Immature natural killer cell (primary cell): ENCODE measurements around the gene COMT. TPM values are rescaled to one million over a fixed set of nuclear protein-coding genes. Genes with fewer than 3 reads are reported as not detected.

ENCODE experiments used
- DNase-seq, 3 donors: peaks; one replicate each; pipeline ENCODE4 v3.0.0; 2022; ENCODE audit warnings: mixed read lengths in 1 of 3
- H3K27ac Mint-ChIP-seq, 6 donors: one replicate each; pipeline ENCODE4 v1.8.0; 2020; ENCODE audit warnings: mixed read lengths in 6 of 6, mild to moderate bottlenecking in 5 of 6, inconsistent platforms in 4 of 6, moderate library complexity in 3 of 6
- H3K27me3 Mint-ChIP-seq, 3 donors: one replicate each; pipeline ENCODE4 v1.8.0; 2020 to 2021; ENCODE audit warnings: low read depth in 3 of 3, mild to moderate bottlenecking in 3 of 3, mixed read lengths in 3 of 3, moderate library complexity in 3 of 3, inconsistent platforms in 1 of 3
- H3K36me3 Mint-ChIP-seq, 3 donors: one replicate each; pipeline ENCODE4 v1.8.0; 2020; ENCODE audit warnings: mixed read lengths in 3 of 3, inconsistent platforms in 2 of 3, mild to moderate bottlenecking in 2 of 3
- H3K4me1 Mint-ChIP-seq, 2 donors: one replicate each; pipeline ENCODE4 v1.8.0; 2020; ENCODE audit warnings: inconsistent platforms in 2 of 2, mild to moderate bottlenecking in 2 of 2, mixed read lengths in 2 of 2, moderate library complexity in 1 of 2
- H3K4me3 Mint-ChIP-seq, 5 donors: one replicate each; pipeline ENCODE4 v1.8.0; 2020; ENCODE audit warnings: mild to moderate bottlenecking in 5 of 5, mixed read lengths in 5 of 5, inconsistent platforms in 3 of 5, moderate library complexity in 3 of 5
- H3K9me3 Mint-ChIP-seq, 6 donors: one replicate each; pipeline ENCODE4 v1.8.0; 2020; ENCODE audit warnings: mild to moderate bottlenecking in 6 of 6, mixed read lengths in 6 of 6, inconsistent platforms in 4 of 6, moderate library complexity in 3 of 6
- polyA plus RNA-seq, 3 donors: library from polyadenylated mRNA; unstranded; fragments of 300-500 nt; fragmentation: Illumina TruSeq; gene quantifications; one replicate each; pipeline ENCODE4 v1.2.3, GENCODE V29; 2021

The COMT gene
- polyA plus RNA-seq, 3 donors from 2014 or later, result 130 to 167 (median 155) TPM

DNA sequence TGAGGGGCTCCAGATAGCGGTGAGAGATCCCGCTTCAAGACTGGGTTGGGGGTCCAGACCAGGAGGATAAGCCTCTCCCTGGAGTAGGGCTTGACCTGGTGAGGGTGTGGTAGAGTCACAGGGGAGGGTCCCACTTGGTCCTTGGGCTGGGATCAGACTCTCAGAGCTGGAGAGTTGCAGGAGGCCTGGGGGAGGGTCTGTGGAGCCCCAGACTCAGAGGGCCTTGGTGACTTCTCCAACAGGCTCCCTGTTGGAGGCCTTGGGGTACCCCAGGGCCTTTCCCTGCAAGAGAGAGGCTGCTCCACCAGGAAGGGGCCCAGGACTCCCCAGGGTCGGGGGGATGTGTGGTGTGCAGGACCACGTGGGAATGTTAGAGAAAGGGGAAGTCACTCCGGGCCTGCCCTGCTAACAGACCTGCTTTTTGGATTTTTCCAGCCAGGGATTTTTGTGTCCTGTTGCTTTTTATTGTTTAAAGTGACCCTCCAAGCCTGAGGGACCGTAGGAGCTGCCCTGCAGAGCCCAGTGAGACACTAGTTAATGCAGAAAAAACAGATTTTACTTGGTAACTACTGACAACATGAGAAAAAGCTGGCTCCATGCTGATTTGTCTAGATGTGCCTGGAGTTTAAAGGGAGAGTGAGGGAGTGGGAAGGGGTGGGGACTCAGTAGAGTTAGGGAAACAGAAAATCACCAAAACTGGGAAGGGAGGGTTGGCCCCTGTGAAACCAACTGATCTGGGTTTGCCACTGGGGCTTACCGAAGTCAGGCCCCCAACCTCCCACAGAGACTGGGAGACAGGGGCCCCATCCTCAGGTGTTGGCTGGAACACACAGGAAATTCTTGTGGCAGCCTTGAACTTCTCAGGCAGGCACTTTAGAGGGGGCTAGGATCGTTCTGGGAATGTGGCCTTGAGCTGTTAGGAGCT, 847 bp downstream of the COMT start:
- peak overlapping the region; percentile 90 to 95 (median 94) for H3K4me3 Mint-ChIP-seq
- peak overlapping the region; percentile 82 to 95 (median 90) for H3K27ac Mint-ChIP-seq
- peaks cover 0 to 2% (median 0%) of the 10 kb centered on the region in 6 donors for H3K9me3 Mint-ChIP-seq
- peaks cover 0 to 11% (median 4%) of the 10 kb centered on the region in 3 donors for H3K36me3 Mint-ChIP-seq
- no peaks in the 10 kb centered on the region for H3K27me3 Mint-ChIP-seq
- no peak for DNase-seq
- H3K4me1 Mint-ChIP-seq, result peaks cover 40 to 45% of the 10 kb centered on the region in 2 donors

DNA sequence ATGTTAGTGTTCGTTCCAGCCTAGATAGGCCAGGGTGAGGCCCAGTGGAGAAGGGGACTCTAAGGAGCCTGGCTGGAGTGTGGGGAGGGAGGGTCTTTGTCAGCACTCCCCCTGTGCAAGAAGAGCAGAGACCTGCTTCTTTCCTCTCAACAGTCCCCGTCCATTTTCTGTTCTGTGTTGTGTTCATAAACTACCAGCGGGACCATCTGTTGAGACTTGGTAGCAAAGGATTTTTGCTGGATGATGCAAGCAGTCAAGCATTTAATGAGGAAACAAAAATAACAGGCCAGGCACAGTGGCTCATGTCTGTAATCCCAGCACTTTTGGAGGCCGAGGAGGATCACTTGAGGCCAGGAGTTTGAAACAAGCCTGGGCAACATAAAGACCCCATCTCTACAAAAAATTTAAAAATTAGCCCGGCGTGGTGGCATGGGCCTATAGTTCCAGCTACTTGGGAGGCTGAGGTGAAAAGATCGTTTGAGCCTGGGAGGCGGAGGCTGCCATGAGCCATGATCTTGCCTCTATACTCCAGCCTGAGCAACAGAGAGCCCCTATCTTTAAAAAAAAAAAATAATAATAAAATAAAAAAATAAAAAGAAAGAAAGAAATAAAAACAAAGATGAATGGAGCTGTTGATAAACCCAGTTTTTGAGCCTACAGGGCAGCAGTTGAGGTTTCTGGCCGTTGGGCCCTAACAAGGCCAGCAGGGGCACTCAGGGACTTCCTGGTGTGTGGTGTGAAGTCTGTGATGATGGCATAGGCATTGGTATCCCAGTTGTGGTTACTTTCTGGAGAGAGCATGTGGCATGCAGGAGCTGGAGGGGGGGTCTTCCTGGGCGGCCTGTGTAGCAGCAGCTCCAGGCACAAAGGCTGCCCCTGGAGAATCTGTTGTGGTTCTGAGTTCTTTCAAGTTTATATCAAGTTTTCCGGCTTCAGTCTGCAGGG, 1.8 kb downstream of the COMT start:
- peaks cover 45 to 50% of the 10 kb centered on the region in 2 donors for H3K4me1 Mint-ChIP-seq
- no peaks in the 10 kb centered on the region for H3K27me3 Mint-ChIP-seq
- peaks cover 0 to 3% (median 3%) of the 10 kb centered on the region in 3 donors for H3K36me3 Mint-ChIP-seq
- DNase-seq, result no peak
- no peaks in the 10 kb centered on the region for H3K9me3 Mint-ChIP-seq
- H3K4me3 Mint-ChIP-seq, result peak overlapping the region; percentile 90 to 95 (median 94)
- peak overlapping the region; percentile 82 to 95 (median 90) for H3K27ac Mint-ChIP-seq

DNA sequence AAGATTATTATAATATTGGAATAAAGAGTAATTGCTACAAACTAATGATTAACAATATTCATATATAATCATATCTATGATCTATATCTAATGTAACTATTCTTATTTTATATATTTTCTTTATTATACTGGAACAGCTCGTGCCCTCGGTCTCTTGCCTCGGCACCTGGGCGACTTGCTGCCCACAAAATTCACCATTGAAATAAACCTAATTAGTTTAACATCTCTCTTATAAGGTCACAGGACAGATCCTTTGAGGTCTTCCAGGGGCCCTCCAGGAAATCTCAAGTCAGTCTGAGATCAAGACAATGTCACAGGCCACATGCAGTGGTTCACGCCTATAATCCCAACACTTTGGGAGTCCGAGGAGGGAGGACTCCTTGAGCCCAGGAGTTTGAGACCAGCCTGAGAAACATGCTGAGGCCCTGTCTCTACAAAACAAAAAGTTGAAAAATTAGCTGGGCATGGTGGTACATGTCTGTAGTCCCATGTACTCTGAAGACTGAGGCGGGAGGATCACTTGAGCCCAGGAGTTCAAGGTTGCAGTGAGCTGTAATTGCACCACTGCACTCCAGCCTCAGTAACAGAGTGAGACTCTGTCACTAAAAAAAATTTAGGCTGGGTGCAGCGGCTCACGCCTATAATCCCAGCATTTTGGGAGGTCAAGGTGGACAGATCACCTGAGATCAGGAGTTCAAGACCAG, 6.6 kb downstream of the COMT start:
- no peak for DNase-seq
- Mint-ChIP-seq H3K9me3 (no peaks in the 10 kb centered on the region), H3K36me3 (peaks cover 0 to 12% (median 0%) of the 10 kb centered on the region in 3 donors), H3K4me3 (no peak overlapping the region), H3K27me3 (peaks cover 0 to 6% (median 0%) of the 10 kb centered on the region in 3 donors), H3K4me1 (peaks cover 23 to 24% of the 10 kb centered on the region in 2 donors), H3K27ac (peak overlapping the region in 2 of 6 donors; percentile 6 to 28)

DNA sequence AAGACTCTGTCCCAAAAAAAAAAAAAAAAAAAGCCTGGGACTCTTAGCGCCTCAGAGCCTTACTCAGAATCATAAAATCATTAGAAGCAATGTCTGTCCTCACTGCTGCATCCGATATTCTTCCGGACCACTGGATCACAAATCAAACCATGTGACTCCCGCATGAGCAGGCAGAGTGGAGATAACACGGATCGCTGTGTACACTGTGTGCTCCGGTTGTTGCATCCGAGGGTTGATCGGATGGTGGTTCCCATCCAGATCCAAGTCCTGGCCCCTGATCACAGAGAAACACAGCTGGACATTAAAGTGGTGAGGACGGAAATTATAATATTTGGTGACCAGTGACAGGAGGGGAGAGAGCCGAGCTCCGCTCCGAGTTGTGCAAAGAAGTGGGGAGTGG, 9.8 kb downstream of the COMT start:
- peaks cover 29 to 36% of the 10 kb centered on the region in 2 donors for H3K4me1 Mint-ChIP-seq

DNA sequence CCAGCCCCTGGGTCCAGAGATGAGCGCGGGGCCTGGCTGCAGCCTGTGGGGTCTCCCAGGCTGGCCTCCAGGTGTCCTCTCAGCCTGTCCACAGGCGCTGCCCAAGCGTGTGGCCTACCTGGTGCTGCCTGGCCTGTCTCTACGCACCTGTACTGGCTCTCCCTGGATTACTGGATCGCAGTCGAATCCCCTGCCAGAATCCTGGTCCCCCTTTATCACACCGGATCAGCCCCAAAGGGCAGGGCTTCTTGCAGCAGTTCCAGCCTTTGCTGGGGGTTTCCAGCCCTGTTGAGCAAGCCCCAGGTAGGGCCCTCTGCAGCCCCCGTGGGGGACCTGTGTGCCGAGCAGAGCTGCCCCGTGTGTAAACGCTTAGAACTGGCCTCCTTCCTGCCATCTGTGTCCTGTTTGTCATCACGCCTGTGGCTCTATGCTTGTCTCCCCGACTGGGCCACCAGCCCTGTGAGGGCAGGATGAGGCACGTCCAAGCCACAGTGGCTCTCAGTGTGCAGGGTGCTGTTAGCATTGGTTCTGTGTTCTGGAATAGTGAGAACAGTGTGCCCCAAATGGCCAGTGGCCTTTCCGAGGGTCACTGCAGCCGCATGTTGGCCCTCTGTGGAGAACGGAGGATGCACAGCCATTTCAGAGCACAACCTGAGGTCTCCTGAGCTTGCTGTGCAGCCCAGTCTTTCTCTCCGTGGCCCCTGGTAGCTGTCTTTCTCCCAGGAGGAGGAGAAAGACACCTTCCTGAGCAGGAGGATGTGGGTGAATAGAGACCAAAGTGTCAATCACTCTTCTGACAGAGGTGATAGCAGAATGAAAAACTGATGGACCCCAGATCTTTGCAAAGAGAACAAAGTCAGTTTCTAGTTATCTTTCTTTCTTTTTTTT, 13.9 kb downstream of the COMT start:
- Mint-ChIP-seq H3K9me3 (no peaks in the 10 kb centered on the region), H3K27ac (peak overlapping the region; percentile 83 to 95 (median 92)), H3K27me3 (peaks cover 0 to 7% (median 6%) of the 10 kb centered on the region in 3 donors), H3K36me3 (peaks cover 0 to 4% (median 0%) of the 10 kb centered on the region in 3 donors), H3K4me3 (peak overlapping the region; percentile 72 to 86 (median 78)), H3K4me1 (peaks cover 18 to 35% of the 10 kb centered on the region in 2 donors)
- DNase-seq, result peak; percentile 59 to 65 (median 59)

More for the DNA sequence above, 9.8 kb downstream of the COMT start:
- Mint-ChIP-seq H3K36me3 (peaks cover 0 to 8% (median 0%) of the 10 kb centered on the region in 3 donors), H3K4me3 (no peak overlapping the region), H3K9me3 (no peaks in the 10 kb centered on the region), H3K27me3 (peaks cover 0 to 7% (median 6%) of the 10 kb centered on the region in 3 donors), H3K27ac (peak overlapping the region in 1 of 6 donors; percentile 73)
- DNase-seq, result no peak

DNA sequence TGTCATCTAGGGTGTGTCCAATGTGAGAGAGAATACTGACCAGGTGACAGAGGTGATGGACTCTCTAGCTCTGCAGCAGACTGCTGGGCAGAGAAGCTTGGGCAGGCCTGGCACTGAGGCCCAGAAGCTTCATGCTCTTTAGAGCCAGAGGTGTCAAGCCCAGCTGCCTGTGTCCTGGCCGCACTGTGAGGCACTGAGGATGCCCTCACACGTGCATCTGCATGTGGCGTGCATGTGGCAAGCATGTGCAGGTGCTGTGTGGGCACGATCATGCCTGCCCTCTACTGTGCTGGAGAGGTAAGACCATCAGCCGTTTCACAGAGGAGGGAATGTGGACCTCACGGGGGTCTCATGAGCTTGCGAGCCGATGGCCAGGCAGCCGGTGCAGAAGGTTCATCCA, 15.9 kb downstream of the COMT start:
- no peak for DNase-seq
- Mint-ChIP-seq H3K27me3 (peaks cover 0 to 7% (median 0%) of the 10 kb centered on the region in 3 donors), H3K4me3 (peak overlapping the region in 1 of 5 donors; percentile 12), H3K27ac (peak overlapping the region in 4 of 6 donors; percentile 10 to 57 (median 26)), H3K9me3 (no peaks in the 10 kb centered on the region), H3K4me1 (peaks cover 18 to 33% of the 10 kb centered on the region in 2 donors), H3K36me3 (no peaks in the 10 kb centered on the region)

DNA sequence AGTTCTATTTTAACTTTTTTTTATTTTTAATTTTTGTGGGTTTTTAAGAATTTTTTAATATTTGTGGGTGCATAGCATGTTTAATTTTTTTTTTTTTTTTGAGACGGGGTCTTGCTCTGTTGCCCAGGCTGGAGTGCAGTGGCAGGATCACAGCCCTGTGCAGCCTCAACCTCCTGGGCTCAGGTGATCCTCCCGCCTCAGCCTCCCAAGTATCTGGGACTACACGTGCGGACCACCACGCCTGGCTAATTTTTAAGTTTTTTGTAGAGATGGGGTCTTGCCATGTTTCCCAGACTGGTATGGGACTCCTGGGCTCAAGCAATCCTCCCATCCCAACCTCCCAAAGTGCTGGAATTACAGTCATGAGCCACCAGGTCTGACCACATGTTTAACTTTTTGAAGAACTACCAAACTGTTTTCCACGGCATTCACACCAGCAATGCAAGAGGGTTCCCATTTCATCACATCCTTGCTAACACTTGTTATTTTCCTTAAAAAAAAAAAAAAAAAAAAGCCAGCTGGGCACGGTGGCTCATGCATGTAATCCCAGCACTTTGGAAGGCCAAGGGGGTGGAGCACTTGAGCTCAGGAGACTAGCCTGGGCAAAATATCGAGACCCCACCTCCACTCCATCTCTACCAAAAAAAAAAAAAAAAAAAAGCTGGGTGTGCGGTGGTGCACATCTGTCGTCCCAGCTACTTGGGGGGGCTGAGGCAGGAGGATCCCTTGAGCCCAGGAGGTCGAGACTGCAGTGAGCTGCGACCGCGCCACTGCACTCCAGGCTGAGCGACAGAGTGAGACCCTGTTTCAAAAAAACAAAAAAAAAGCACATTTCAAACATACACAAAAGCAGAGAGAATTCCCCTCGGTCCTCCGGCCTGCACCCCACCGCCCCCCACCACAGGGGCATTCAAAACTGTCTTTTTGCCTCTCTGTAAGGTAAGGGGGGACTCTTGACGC, 16.8 kb downstream of the COMT start:
- Mint-ChIP-seq H3K27ac (no peak overlapping the region), H3K9me3 (no peaks in the 10 kb centered on the region), H3K4me3 (no peak overlapping the region), H3K36me3 (no peaks in the 10 kb centered on the region), H3K27me3 (peaks cover 0 to 7% (median 0%) of the 10 kb centered on the region in 3 donors), H3K4me1 (peaks cover 18 to 35% of the 10 kb centered on the region in 2 donors)
- DNase-seq, result no peak

DNA sequence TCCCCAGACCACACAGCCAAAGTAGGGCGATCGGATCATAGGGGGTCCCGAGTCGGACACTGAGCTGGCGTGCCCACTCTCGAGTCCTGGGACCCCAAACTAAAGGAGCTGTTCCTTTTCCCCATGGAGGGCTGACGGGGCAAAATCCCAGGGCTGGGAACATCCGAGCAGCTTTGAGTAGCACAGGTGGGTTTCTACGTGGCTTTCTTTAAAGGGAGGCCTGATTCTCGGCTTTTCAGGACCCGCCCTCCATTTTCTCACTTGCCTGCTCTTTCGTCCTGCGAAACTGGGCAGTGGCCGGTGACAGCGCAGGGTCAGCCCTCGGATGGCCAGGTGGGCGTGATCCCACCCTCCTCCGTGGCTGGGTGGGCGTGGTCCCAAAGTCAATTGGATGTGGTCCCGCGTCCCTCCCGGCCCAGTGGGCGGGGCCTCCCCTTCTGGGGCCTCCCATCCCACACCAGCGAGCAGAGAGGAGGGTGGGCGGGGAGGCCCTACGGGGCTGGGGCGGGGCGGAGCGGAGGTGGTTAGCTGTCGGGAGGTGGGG, 17.5 kb downstream of the COMT start:
- Mint-ChIP-seq H3K36me3 (no peaks in the 10 kb centered on the region), H3K4me3 (no peak overlapping the region), H3K27me3 (peaks cover 0 to 7% (median 0%) of the 10 kb centered on the region in 3 donors), H3K9me3 (no peaks in the 10 kb centered on the region), H3K27ac (no peak overlapping the region), H3K4me1 (peaks cover 18 to 32% of the 10 kb centered on the region in 2 donors)
- no peak for DNase-seq

DNA sequence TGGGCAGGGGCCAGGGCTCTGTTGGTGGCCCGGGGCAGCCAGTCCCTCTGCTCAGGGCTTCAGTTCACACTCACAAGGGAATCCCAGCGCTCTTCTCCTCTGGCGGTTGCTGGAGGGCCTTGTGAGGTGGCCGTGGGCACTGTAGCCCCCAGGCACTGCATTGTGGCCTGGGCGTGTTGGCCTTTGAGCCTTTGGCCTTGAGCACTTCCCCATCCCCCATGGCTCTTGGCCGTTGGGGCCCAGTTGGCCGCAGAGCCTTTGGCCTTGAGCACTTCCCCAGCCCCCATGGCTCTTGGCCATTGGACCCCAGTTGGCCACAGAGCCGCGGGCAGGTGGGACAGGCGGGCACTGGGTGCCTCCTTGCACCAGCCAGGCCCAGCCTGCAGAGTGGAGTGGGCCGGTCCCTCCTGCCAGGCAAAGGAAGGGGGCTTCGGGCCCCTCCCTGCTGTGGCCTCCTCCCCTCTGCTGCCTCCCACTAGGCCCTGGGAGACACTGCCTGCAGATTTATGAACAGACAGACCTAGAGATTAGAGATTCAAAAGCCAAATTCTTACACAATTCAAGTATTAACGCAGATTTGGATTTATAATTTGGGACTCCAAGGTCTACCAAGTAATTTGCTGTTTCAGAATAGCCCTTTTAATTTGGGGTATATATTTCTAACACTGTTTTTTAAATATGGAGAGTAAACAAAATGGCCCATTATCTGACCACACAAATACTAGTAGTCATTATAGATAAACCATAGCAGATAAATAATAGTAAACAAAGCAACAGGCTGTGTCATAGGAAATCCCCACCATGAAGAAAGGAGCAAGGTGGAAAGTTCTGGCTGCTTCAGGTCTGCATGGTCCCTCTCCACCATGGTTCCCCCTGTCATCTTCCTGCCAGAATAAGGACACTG, 18.3 kb downstream of the COMT start:
- Mint-ChIP-seq H3K36me3 (no peaks in the 10 kb centered on the region), H3K4me1 (peaks cover 13 to 25% of the 10 kb centered on the region in 2 donors), H3K27ac (no peak overlapping the region), H3K4me3 (no peak overlapping the region), H3K27me3 (peaks cover 0 to 7% (median 0%) of the 10 kb centered on the region in 3 donors), H3K9me3 (no peaks in the 10 kb centered on the region)
- DNase-seq, result no peak

DNA sequence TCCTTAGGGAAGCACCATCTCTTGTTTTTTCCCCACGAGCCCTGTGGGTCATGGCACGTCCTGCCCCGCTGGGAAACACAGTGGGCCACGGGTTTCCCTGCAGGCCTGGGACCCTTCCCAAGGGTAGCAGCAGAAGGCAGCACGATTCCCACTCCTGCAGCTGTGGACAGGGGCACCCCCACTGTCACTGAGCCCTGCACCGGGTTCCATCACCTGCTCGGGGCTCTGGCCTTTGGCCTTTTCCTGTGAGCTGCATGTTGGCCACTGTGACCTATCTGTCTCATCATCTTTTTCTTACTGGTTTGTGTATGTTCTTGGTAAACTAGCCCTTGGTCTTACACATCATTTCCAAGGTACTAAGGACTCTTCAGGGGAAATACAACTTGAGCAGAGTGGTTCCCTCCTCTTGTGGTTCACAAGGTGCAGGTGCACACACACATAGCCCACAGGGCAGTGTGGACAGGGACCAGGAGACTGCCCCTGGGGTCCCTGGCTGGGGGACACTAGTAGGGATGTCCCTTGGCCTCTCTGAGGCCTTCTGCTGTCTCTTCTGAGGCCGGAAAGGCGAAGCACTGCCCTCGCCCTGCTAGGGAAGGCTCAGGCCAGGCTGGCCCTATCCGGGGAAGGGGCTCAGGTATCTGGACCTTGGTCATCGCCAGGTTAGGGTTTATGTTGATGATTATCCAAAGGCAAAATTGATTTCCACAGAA, 19.1 kb downstream of the COMT start:
- Mint-ChIP-seq H3K27me3 (peaks cover 0 to 5% (median 0%) of the 10 kb centered on the region in 3 donors), H3K36me3 (no peaks in the 10 kb centered on the region), H3K4me3 (no peak overlapping the region), H3K27ac (no peak overlapping the region), H3K9me3 (no peaks in the 10 kb centered on the region), H3K4me1 (peaks cover 10 to 22% of the 10 kb centered on the region in 2 donors)
- no peak for DNase-seq
